ENCODE results near the gene TNFSF11.

DNA sequence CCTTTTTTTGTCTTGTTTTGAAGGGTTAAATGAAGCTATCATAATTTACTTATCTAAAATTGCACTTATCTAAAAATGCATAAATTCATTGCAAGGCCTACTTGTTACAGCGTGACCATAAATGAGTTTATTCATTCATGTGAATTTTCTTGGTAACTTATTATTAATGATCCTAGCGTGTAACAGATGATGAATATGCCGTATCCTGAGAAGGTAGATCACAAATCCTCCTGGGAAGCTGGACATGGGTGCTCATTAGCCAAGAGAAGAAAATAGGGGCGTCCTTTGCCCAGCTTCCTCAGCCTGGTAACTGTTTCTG is 21.3 kb downstream of the TNFSF11 start:
- TF ChIP-seq, protein P1, sequence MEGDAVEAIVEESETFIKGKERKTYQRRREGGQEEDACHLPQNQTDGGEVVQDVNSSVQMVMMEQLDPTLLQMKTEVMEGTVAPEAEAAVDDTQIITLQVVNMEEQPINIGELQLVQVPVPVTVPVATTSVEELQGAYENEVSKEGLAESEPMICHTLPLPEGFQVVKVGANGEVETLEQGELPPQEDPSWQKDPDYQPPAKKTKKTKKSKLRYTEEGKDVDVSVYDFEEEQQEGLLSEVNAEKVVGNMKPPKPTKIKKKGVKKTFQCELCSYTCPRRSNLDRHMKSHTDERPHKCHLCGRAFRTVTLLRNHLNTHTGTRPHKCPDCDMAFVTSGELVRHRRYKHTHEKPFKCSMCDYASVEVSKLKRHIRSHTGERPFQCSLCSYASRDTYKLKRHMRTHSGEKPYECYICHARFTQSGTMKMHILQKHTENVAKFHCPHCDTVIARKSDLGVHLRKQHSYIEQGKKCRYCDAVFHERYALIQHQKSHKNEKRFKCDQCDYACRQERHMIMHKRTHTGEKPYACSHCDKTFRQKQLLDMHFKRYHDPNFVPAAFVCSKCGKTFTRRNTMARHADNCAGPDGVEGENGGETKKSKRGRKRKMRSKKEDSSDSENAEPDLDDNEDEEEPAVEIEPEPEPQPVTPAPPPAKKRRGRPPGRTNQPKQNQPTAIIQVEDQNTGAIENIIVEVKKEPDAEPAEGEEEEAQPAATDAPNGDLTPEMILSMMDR (conservative IDR thresholded peaks at IDR 0.05; ENCODE audit: low read depth, low read length): no peak
- TF ChIP-seq FOS (IDR thresholded peaks at IDR 0.05; ENCODE audit: low read depth, low read length) (no peak), POLR2A (IDR thresholded peaks at IDR 0.05; ENCODE audit: low read depth, low read length) (no peak), NFE2L2 (IDR thresholded peaks at IDR 0.05; ENCODE audit: low read depth, low read length) (no peak), MXI1 (IDR thresholded peaks at IDR 0.05; ENCODE audit: borderline replicate concordance, low read depth, low read length) (no peak), SMC3 (IDR thresholded peaks at IDR 0.05; ENCODE audit: low read depth, low read length) (no peak), CHD1 (IDR thresholded peaks at IDR 0.05; ENCODE audit: low read depth, low read length) (no peak), RCOR1 (IDR thresholded peaks at IDR 0.05; ENCODE audit: insufficient replicate concordance, low read length) (no peak)
- TF ChIP-seq, protein P2, sequence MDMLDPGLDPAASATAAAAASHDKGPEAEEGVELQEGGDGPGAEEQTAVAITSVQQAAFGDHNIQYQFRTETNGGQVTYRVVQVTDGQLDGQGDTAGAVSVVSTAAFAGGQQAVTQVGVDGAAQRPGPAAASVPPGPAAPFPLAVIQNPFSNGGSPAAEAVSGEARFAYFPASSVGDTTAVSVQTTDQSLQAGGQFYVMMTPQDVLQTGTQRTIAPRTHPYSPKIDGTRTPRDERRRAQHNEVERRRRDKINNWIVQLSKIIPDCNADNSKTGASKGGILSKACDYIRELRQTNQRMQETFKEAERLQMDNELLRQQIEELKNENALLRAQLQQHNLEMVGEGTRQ (IDR thresholded peaks at IDR 0.05; ENCODE audit: low read depth, low read length): no peak

Measured in IMR-90 (cell line).